Stomach (tissue), 9 donors: ENCODE results near the gene FLYWCH2. TPM values are rescaled to one million over a fixed set of nuclear protein-coding genes. Genes with fewer than 3 reads are reported as not detected.
A peak's percentile ranks its signal among the peaks of the same experiment; 100 is the strongest.
"Not testable (repeated sequence)": the region's sequence is repeated elsewhere in the genome, so short reads cannot be mapped to it uniquely, and the experiment has no call there.

Experiments used
- DNase-seq, 2 donors: peaks; one replicate each; pipeline versions ENCODE4 v3.0.0 to v3.0.0-alpha.2; 2013 to 2019
- H3K27ac ChIP-seq, 5 donors: fragments of 200-600 bp in 4 of 5; sonication (generic) in 4 of 5; one replicate each; pipeline ENCODE4 v1.5.1; 2013 to 2019; ENCODE audit warnings: mild to moderate bottlenecking in 1 of 5, moderate library complexity in 1 of 5
- H3K27me3 ChIP-seq, 3 donors: fragments of 200-600 bp; sonication (generic); one replicate each; pipeline ENCODE4 v1.5.1; 2017 to 2019; ENCODE audit warnings: mixed run types in 1 of 3
- H3K36me3 ChIP-seq, 4 donors: fragments of 200-600 bp; sonication (generic); 1 replicate in 3 of 4; 2 replicates in 1 of 4; pipeline ENCODE4 v1.5.1; 2016 to 2019
- H3K4me1 ChIP-seq, 4 donors: fragments of 200-600 bp; sonication (generic); one replicate each; pipeline ENCODE4 v1.5.1; 2016 to 2019
- H3K4me3 ChIP-seq, 4 donors: fragments of 200-600 bp; sonication (generic) in 3 of 4; one replicate each; pipeline ENCODE4 v1.5.1; 2016 to 2019; ENCODE audit warnings: mild to moderate bottlenecking in 1 of 4
- H3K9me3 ChIP-seq, 4 donors: fragments of 200-600 bp; sonication (generic); one replicate each; pipeline ENCODE4 v1.5.1; 2016 to 2019
- CTCF ChIP-seq, 7 experiments: fragments of 450-650 bp in 4 of 7; fragments of 200-600 bp in 3 of 7; sonication (generic) in 3 of 7; IDR thresholded peaks; one replicate each; pipeline ENCODE4 v1.5.1; 2016 to 2019; ENCODE audit warnings: antibody characterized with exemption in 7 of 7, control low read depth in 2 of 7, mild to moderate bottlenecking in 1 of 7
- EP300 ChIP-seq: sonication (generic); formaldehyde crosslinking; IDR thresholded peaks from one replicate; pipeline ENCODE4 v1.6.1; 2017; ENCODE audit warnings: antibody characterized with exemption
- POLR2A ChIP-seq, 4 donors: fragments of 450-650 bp; IDR thresholded peaks; one replicate each; pipeline ENCODE4 v1.6.1; 2016; ENCODE audit warnings: antibody characterized with exemption in 4 of 4, control low read depth in 2 of 4, mild to moderate bottlenecking in 1 of 4, moderate library complexity in 1 of 4
- POLR2AphosphoS5 ChIP-seq, 3 donors: sonication (generic); formaldehyde crosslinking; IDR thresholded peaks; one replicate each; pipeline ENCODE4 v1.6.1; 2016; ENCODE audit warnings: antibody characterized with exemption in 3 of 3
- WGBS, 5 donors: extraction: QIAGEN DNeasy Blood & Tissue Kit in 3 of 5; methylation state at CpG; one replicate each; pipeline versions ENCODE4 v1.1.5 to v1.1.7; 2013 to 2018; 5-methylcytosine and 5-hydroxymethylcytosine counted together
- intact Hi-C: fragments of 100-400 bp; cut with DNase I; formaldehyde crosslinking; loops from one replicate; pipeline ENCODE4 v1.15.1; 2023; ENCODE audit warnings: low total_unique reads
- polyA plus RNA-seq, 3 donors: library from polyadenylated mRNA; stranded (reverse); fragments of 200-250 nt; gene quantifications; one replicate each; pipeline ENCODE4 v1.2.3, GENCODE V29; 2013
- total RNA-seq, 5 donors: library from RNA; depleted of rRNA; stranded (reverse); fragments of >200 nt; gene quantifications; one replicate each; pipeline versions ENCODE4 v1.1.0 to v1.2.3, GENCODE V29; 2014 to 2016
- donor health status: healthy with polysubstance abuse.
- donor health status: Bipolar disorder and iron deficiency.
- donor health status: healthy.

The FLYWCH2 gene
- total and polyA plus RNA-seq, 8 donors = 19.6 to 76.4 (median 41.2) TPM

- Histone ChIP-seq H3K4me3 (no peak overlapping the region), H3K36me3 (peaks cover 7 to 45% (median 38%) of the 10 kb centered on the region in 4 donors), H3K27me3 (no peaks in the 10 kb centered on the region), H3K27ac (no peak overlapping the region), H3K9me3 (no peaks in the 10 kb centered on the region), H3K4me1 (peaks cover 0 to 20% (median 13%) of the 10 kb centered on the region in 4 donors)
- WGBS, 5 donors = 73 to 82% (median 78%) methylated on average over 34 to 42 of the region's 42 CpGs
- intact Hi-C loops = loop anchor here (5.0 kb wide), 1 partner anchor 53 kb away; no protein-coding TSS in a partner anchor
- no peak for TF ChIP-seq EP300
- no peak for TF ChIP-seq POLR2AphosphoS5 (IDR thresholded peaks at IDR 0.05)
- no peak for TF ChIP-seq POLR2A (IDR thresholded peaks at IDR 0.05)
- no peak for TF ChIP-seq CTCF (IDR thresholded peaks at IDR 0.05)
- DNase-seq = peak in 1 of 2 donors; percentile 49
Measured at GRCh38 chr16:2924901-2925755, 42.1 kb downstream of the FLYWCH2 start.

DNA sequence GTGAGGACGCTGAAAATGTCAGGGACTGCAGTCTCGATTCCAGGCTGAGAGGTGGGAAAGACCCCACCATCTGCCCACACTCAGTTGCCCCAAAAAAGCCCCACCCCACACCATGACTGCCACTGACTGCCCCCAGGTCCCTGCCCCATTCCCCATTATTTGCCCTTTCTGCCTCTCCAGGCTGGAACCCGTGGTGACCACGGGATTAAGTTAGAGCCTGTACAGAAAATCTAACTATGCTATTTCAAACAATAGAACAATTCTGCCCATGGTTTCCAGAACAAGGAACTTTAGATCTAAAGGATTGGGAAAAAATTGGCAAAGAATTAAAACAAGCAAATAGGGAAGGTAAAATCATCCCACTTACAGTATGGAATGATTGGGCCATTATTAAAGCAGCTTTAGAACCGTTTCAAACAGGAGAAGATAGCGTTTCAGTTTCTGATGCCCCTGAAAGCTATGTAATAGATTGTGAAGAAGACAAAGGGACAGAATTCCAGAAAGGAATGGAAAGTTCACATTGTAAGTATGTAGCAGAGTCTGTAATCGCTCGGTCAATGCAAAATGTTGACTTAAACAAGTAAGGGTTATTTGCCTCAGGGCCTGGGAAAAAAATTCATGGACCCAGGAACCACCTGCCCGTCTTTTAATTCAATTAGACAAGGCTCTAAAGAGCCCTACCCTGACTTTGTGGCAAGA, 43.1 kb downstream of the FLYWCH2 start:
- intact Hi-C loops = no loop called here
- H3K4me1 ChIP-seq = peaks cover 0 to 18% (median 13%) of the 10 kb centered on the region in 4 donors
- TF ChIP-seq CTCF (IDR thresholded peaks at IDR 0.05) (no peak), EP300 (no peak)
- no peaks in the 10 kb centered on the region for H3K9me3 ChIP-seq
- peaks cover 14 to 51% (median 47%) of the 10 kb centered on the region in 4 donors for H3K36me3 ChIP-seq
- no peak overlapping the region for H3K4me3 ChIP-seq
- DNase-seq = peak in 1 of 2 donors; percentile 35
- H3K27me3 ChIP-seq = no peaks in the 10 kb centered on the region
- H3K27ac ChIP-seq = peak overlapping the region in 1 of 5 donors; percentile 58
- 37 to 65% (median 43%) methylated on average over 9 of the region's 9 CpGs for WGBS, 5 donors

- intact Hi-C loops = no loop called here
- 35 to 59% (median 43%) methylated on average over 5 of the region's 5 CpGs for WGBS, 5 donors
- Histone ChIP-seq H3K9me3 (no peaks in the 10 kb centered on the region), H3K27ac (peak overlapping the region in 3 of 5 donors; percentile 13 to 58 (median 35)), H3K4me1 (peaks cover 0 to 18% (median 13%) of the 10 kb centered on the region in 4 donors), H3K27me3 (no peaks in the 10 kb centered on the region), H3K36me3 (peaks cover 14 to 51% (median 47%) of the 10 kb centered on the region in 4 donors), H3K4me3 (peak overlapping the region in 1 of 4 donors; percentile 3)
- no peak for TF ChIP-seq POLR2A (IDR thresholded peaks at IDR 0.05)
- no peak for TF ChIP-seq CTCF (IDR thresholded peaks at IDR 0.05)
- no peak for TF ChIP-seq POLR2AphosphoS5 (IDR thresholded peaks at IDR 0.05)
- no peak for TF ChIP-seq EP300
- no peak for DNase-seq
Measured at GRCh38 chr16:2926650-2926999, 43.6 kb downstream of the FLYWCH2 start.

DNA sequence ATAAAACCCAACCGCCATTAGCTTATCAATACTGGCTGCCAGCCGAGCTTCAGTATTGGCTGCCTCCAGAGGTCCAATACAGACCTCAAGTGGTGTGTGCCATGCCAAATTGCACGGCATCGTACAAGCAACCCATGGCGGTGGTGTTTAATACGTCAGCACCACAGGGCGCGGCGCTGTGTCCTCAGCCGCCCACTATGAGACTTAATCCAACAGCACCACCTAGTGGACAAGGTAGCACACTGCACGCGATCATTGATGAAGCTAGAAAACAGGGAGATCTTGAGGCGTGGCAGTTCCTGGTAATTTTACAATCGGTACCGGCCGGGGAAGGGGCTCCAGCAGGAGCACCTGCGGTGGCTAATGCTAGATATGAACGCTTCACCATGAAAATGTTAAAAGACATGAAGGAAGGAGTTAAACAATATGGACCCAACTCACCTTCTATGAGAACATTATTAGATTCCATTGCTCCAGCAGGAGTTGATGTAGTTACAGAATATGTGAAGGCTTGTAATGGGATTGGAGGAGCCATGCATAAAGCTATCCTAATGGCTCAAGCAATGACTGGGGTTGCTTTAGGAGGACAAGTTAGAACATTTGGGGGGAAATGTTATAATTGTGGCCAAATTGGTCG, 44.1 kb downstream of the FLYWCH2 start:
- Histone ChIP-seq H3K27ac (peak overlapping the region in 3 of 5 donors; percentile 13 to 58 (median 35)), H3K36me3 (peaks cover 14 to 48% (median 43%) of the 10 kb centered on the region in 4 donors), H3K4me3 (peak overlapping the region in 1 of 4 donors; percentile 3), H3K27me3 (no peaks in the 10 kb centered on the region), H3K4me1 (peaks cover 0 to 18% (median 13%) of the 10 kb centered on the region in 4 donors), H3K9me3 (no peaks in the 10 kb centered on the region)
- 4 to 8% (median 5%) methylated on average over 15 to 19 of the region's 19 CpGs for WGBS, 5 donors
- TF ChIP-seq POLR2AphosphoS5 (IDR thresholded peaks at IDR 0.05) (peak in 2 of 3 donors; percentile 57 to 83), POLR2A (IDR thresholded peaks at IDR 0.05) (no peak), EP300 (no peak), CTCF (IDR thresholded peaks at IDR 0.05) (peak in 5 of 7 experiments; percentile 96 to 99 (median 96))
- intact Hi-C loops = no loop called here
- peak; percentile 95 to 96 for DNase-seq

DNA sequence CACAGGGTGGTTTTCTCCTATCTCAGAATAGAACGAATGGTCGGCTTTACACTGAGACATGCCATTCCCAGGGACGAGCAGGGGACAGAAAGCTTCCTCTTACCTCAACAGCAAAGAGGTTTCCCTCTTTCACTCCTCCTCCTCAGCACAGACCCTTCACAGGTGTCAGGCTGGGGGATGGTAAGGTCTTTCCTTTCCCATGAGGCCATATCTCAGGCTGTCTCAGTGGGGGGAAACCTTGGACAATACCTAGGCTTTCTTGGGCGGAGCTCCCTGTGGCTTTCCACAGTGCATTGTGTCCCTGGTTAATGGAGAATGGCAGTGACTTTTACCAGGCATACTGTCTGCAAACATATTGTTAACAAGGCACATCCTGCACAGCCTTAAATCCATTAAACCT, 45.1 kb downstream of the FLYWCH2 start:
- H3K4me1 ChIP-seq = peaks cover 0 to 18% (median 13%) of the 10 kb centered on the region in 4 donors
- H3K27ac ChIP-seq, intact Hi-C loops, H3K4me3 ChIP-seq, H3K9me3 ChIP-seq, DNase-seq, H3K27me3 ChIP-seq: not testable (repeated sequence)
- peaks cover 20 to 47% (median 42%) of the 10 kb centered on the region in 4 donors for H3K36me3 ChIP-seq
- 74 to 89% (median 83%) methylated on average over 3 to 4 of the region's 4 CpGs for WGBS, 5 donors
